ENCODE results near the gene NPR3.

The NPR3 gene

DNA sequence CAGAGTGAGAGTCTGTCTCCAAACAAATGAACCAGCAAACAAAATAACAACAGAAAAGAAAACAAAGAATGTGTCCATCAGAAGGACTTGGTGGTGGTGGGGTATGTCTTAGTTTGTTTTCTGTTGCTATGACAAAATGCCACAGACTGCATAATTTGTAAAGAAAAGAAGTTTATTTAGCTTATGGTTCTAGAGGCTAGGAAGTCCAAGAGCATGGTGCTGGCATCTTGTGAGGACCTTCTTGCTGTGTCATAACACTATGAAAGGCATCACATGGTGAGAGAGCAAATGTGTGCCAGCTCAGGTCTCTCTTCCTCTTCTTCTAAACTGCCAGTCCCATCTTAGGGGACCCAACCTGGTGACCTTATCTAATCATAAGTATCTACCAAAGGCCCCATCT is 10.5 kb downstream of the NPR3 start:
- no peak overlapping the region for H3K4me3 ChIP-seq (replicated peaks; ENCODE audit: low read depth, low read length)
- TF ChIP-seq, protein P1, sequence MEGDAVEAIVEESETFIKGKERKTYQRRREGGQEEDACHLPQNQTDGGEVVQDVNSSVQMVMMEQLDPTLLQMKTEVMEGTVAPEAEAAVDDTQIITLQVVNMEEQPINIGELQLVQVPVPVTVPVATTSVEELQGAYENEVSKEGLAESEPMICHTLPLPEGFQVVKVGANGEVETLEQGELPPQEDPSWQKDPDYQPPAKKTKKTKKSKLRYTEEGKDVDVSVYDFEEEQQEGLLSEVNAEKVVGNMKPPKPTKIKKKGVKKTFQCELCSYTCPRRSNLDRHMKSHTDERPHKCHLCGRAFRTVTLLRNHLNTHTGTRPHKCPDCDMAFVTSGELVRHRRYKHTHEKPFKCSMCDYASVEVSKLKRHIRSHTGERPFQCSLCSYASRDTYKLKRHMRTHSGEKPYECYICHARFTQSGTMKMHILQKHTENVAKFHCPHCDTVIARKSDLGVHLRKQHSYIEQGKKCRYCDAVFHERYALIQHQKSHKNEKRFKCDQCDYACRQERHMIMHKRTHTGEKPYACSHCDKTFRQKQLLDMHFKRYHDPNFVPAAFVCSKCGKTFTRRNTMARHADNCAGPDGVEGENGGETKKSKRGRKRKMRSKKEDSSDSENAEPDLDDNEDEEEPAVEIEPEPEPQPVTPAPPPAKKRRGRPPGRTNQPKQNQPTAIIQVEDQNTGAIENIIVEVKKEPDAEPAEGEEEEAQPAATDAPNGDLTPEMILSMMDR (IDR thresholded peaks at IDR 0.05; ENCODE audit: low read length, missing control alignments), result no peak
- DNase-seq (ENCODE audit: low read depth), result no peak

DNA sequence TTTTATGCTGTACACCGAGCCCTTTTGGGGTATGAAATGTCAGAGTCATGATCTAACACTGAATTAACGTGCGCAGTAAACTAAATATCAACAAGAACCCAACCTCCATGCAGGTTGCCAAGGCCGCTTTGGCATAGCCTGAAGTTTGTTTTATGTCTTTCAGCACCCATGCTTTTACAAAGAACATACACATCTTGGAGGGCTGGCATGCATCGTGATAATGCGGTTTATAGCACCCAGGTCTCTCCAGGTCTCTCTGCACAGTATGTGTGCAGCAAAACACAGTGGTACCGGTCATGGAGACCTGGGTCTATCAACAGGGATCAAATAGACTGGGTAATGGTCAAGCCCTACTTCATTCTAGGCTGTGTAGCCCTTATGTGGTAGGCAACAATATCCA is 11.8 kb downstream of the NPR3 start:
- TF ChIP-seq, protein P1 (IDR thresholded peaks at IDR 0.05; ENCODE audit: low read length, missing control alignments), result no peak
- no peak for DNase-seq (ENCODE audit: low read depth)
- no peak overlapping the region for H3K4me3 ChIP-seq (replicated peaks; ENCODE audit: low read depth, low read length)

DNA sequence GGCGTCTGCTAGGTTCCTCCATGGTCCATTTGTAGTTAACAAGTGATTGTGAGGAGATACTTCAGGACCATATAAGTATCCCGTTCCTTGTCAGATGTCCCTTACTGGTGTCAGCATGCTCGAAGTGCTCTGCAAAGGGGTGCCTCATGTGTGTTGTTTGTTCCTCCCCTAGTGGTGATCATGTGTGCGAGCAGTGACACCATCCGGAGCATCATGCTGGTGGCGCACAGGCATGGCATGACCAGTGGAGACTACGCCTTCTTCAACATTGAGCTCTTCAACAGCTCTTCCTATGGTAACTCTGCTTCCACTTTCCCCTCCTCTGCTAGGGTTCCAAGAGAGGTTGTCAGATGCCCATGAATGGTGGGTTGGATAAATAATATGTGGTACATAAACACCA is 13.4 kb downstream of the NPR3 start:
- no peak for DNase-seq (ENCODE audit: low read depth)
- TF ChIP-seq, protein P1 (IDR thresholded peaks at IDR 0.05; ENCODE audit: low read length, missing control alignments), result no peak
- H3K4me3 ChIP-seq (replicated peaks; ENCODE audit: low read depth, low read length), result no peak overlapping the region

DNA sequence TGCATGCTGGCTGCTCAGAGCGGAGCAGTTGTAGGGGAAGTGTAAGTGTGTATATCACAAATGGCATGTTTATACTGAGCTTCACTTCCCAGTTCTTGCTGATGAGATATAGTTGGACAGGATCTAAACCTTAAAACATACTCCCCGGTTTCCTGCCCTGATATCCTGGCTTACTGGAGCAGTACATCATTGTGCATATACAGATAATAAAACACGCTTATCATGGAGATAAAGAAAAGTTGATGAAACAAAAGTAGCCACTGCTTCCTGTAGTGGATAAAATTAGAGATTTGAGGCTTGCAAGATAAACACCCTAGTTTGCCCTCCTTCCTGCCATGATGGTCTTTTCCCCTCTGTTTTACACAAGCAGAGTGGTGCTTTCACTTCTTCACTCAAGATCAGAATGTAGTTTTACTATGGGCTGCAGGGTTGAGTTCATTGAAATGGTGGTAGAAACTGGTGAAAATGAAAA is 15.0 kb downstream of the NPR3 start:
- TF ChIP-seq, protein P1 (IDR thresholded peaks at IDR 0.05; ENCODE audit: low read length, missing control alignments), result no peak
- H3K4me3 ChIP-seq (replicated peaks; ENCODE audit: low read depth, low read length), result no peak overlapping the region
- DNase-seq (ENCODE audit: low read depth), result no peak

DNA sequence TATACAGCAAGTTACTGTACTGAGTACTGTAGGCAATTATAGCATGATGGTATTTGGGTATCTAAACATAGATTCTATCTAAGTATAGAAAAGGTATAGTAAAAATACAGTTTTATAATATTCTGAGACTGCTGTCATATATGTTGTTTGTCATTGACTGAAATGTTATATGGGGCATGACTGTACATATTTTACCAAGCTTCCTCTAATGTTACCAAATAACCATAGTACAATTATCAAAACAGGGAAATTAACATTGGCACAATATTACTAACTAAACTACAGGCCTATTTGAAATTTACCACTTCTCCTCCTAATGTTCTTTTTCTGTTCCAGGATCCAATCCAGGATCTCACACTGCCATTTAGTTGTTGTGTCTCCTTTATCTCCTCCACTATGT is 18.5 kb downstream of the NPR3 start:
- no peak overlapping the region for H3K4me3 ChIP-seq (replicated peaks; ENCODE audit: low read depth, low read length)
- DNase-seq (ENCODE audit: low read depth), result no peak
- TF ChIP-seq, protein P1 (IDR thresholded peaks at IDR 0.05; ENCODE audit: low read length, missing control alignments), result no peak

DNA sequence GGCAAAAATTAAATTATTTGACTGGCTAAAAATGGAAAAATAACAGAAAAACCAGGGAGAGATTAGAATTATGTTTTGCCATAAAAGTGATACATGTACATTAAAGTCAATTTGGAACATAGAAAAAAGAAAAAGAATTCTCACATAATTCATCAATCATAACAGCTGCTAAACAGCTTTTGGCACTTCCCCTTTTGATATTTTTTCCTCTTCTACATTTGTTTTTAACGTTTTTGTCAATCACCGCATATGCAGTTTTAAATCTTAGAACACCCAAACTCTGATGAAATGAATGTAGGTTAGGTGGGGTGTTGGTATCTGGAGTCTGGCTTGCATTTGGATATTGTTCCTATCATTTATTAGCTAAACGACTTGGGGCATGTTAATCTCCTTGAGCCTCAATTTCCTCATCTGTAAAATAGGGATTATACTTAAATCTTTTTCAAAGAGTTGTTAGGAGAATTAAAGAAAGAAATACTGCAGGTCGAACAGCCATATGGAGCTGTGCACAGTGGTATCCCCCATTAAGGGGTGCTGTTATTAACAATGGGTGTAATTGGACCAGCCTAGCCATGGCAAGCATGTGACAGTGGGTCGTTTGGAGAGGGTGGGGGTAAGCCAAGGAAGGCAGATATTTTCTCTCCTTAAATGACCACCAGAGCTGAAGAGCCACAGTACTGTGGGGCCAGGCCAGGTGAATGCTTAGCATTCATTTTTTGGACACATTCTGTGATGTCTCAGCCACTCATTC is 22.6 kb downstream of the NPR3 start:
- H3K4me3 ChIP-seq (replicated peaks; ENCODE audit: low read depth, low read length), result no peak overlapping the region
- TF ChIP-seq, protein P1 (IDR thresholded peaks at IDR 0.05; ENCODE audit: low read length, missing control alignments), result no peak
- no peak for DNase-seq (ENCODE audit: low read depth)
